Measurements from ENCODE around the gene STK11IP. TPM values are rescaled to one million over a fixed set of nuclear protein-coding genes. Genes with fewer than 3 reads are reported as not detected.

The STK11IP gene
- total RNA-seq, 1 experiment from 2014 or later, result 35.6 TPM

GRCh38 chr2:219607931-219608330 lies 10.3 kb downstream of the STK11IP start:
- no peak for TF ChIP-seq CTCF (conservative IDR thresholded peaks at IDR 0.05; ENCODE audit: low read depth, low read length)
- TF ChIP-seq EZH2 (IDR thresholded peaks at IDR 0.05; ENCODE audit: borderline replicate concordance, low read depth, low read length, poor library complexity, severe bottlenecking), result no peak
- Histone ChIP-seq H3K4me1 (ENCODE audit: insufficient read depth, low read length, poor library complexity, severe bottlenecking) (no peaks in the 10 kb centered on the region), H3K36me3 (ENCODE audit: insufficient read depth, low read length, poor library complexity, severe bottlenecking) (peaks cover 9% of the 10 kb centered on the region), H3K27me3 (replicated peaks; ENCODE audit: insufficient read depth, low read depth, low read length, poor library complexity) (no peaks in the 10 kb centered on the region), H3K27ac (ENCODE audit: low read depth, low read length, poor library complexity, severe bottlenecking) (no peak overlapping the region), H3K4me3 (ENCODE audit: low read depth, low read length, poor library complexity, severe bottlenecking) (no peak overlapping the region), H3K9me3 (ENCODE audit: low read depth, low read length, poor library complexity, severe bottlenecking) (no peaks in the 10 kb centered on the region)
- ChIA-PET CTCF (no interaction called here), POLR2A (ENCODE audit: low non-redundant PET) (no interaction called here)
- intact Hi-C loops (cut with micrococcal nuclease; ENCODE audit: unreplicated experiment), result no loop called here
- DNase-seq (ENCODE audit: low spot score), result no peak
- no TSS peak for BruUV-seq (replicated peaks)

- no peak overlapping the region for H3K4me3 ChIP-seq (ENCODE audit: low read depth, low read length, poor library complexity, severe bottlenecking)
- no peaks in the 10 kb centered on the region for H3K4me1 ChIP-seq (ENCODE audit: insufficient read depth, low read length, poor library complexity, severe bottlenecking)
- no peaks in the 10 kb centered on the region for H3K9me3 ChIP-seq (ENCODE audit: low read depth, low read length, poor library complexity, severe bottlenecking)
- TF ChIP-seq EZH2 (IDR thresholded peaks at IDR 0.05; ENCODE audit: borderline replicate concordance, low read depth, low read length, poor library complexity, severe bottlenecking) (no peak), CTCF (conservative IDR thresholded peaks at IDR 0.05; ENCODE audit: low read depth, low read length) (no peak)
- intact Hi-C loops (cut with micrococcal nuclease; ENCODE audit: unreplicated experiment), result no loop called here
- BruUV-seq (replicated peaks), result no TSS peak
- no peak overlapping the region for H3K27ac ChIP-seq (ENCODE audit: low read depth, low read length, poor library complexity, severe bottlenecking)
- ChIA-PET CTCF (no interaction called here), POLR2A (ENCODE audit: low non-redundant PET) (no interaction called here)
- peaks cover 9% of the 10 kb centered on the region for H3K36me3 ChIP-seq (ENCODE audit: insufficient read depth, low read length, poor library complexity, severe bottlenecking)
- H3K27me3 ChIP-seq (replicated peaks; ENCODE audit: insufficient read depth, low read depth, low read length, poor library complexity), result no peaks in the 10 kb centered on the region
- no peak for DNase-seq (ENCODE audit: low spot score)
These were observed 10.8 kb downstream of the STK11IP start for GRCh38 chr2:219608399-219608964.

- ChIA-PET CTCF (no interaction called here), POLR2A (ENCODE audit: low non-redundant PET) (no interaction called here)
- no TSS peak for BruUV-seq (replicated peaks)
- Histone ChIP-seq H3K4me3 (ENCODE audit: low read depth, low read length, poor library complexity, severe bottlenecking) (no peak overlapping the region), H3K4me1 (ENCODE audit: insufficient read depth, low read length, poor library complexity, severe bottlenecking) (no peaks in the 10 kb centered on the region), H3K36me3 (ENCODE audit: insufficient read depth, low read length, poor library complexity, severe bottlenecking) (peaks cover 9% of the 10 kb centered on the region), H3K27ac (ENCODE audit: low read depth, low read length, poor library complexity, severe bottlenecking) (no peak overlapping the region), H3K9me3 (ENCODE audit: low read depth, low read length, poor library complexity, severe bottlenecking) (no peaks in the 10 kb centered on the region), H3K27me3 (replicated peaks; ENCODE audit: insufficient read depth, low read depth, low read length, poor library complexity) (no peaks in the 10 kb centered on the region)
- TF ChIP-seq EZH2 (IDR thresholded peaks at IDR 0.05; ENCODE audit: borderline replicate concordance, low read depth, low read length, poor library complexity, severe bottlenecking), result no peak
- TF ChIP-seq CTCF (conservative IDR thresholded peaks at IDR 0.05; ENCODE audit: low read depth, low read length), result no peak
- no peak for DNase-seq (ENCODE audit: low spot score)
- intact Hi-C loops (cut with micrococcal nuclease; ENCODE audit: unreplicated experiment), result no loop called here
These were observed 11.6 kb downstream of the STK11IP start for GRCh38 chr2:219609149-219609750.
